Chondrocyte (in vitro differentiated cells): ENCODE results near the gene NKX6-1. TPM values are rescaled to one million over a fixed set of nuclear protein-coding genes. Genes with fewer than 3 reads are reported as not detected.

Source experiments
- DNase-seq: peaks from one replicate; pipeline ENCODE4 v3.0.0; 2021; ENCODE audit warnings: mixed read lengths, low spot score
- H3K27ac Mint-ChIP-seq: one replicate; pipeline ENCODE4 v1.8.0; 2021; ENCODE audit warnings: mild to moderate bottlenecking, moderate library complexity, mixed read lengths; ENCODE audit not compliant: unreplicated experiment
- H3K27me3 Mint-ChIP-seq: 2 replicates; pipeline ENCODE4 v1.8.0; 2021; ENCODE audit warnings: low read depth, mixed read lengths
- H3K36me3 Mint-ChIP-seq: 2 replicates; pipeline ENCODE4 v1.8.0; 2021; ENCODE audit warnings: low read depth, mixed read lengths
- H3K4me1 Mint-ChIP-seq: 2 replicates; pipeline ENCODE4 v1.8.0; 2021; ENCODE audit warnings: low read depth, mild to moderate bottlenecking, mixed read lengths
- H3K4me3 Mint-ChIP-seq: one replicate; pipeline ENCODE4 v1.8.0; 2021; ENCODE audit warnings: mild to moderate bottlenecking, moderate library complexity, mixed read lengths; ENCODE audit not compliant: unreplicated experiment
- H3K9me3 Mint-ChIP-seq: 2 replicates; pipeline ENCODE4 v1.8.0; 2021; ENCODE audit warnings: low read depth, mixed read lengths
- CTCF ChIP-seq: fragments of 200-600 bp; sonication (generic); IDR thresholded peaks from 2 replicates; pipeline ENCODE4 v1.5.0; 2021; ENCODE audit warnings: antibody characterized with exemption, mild to moderate bottlenecking, moderate library complexity
- total RNA-seq: library from RNA; stranded (reverse); gene quantifications from 3 replicates; pipeline ENCODE4 v1.2.1, GENCODE V29; 2021

NKX6-1 gene
- total RNA-seq, 1 donor from 2014 or later: 0.60 TPM

GRCh38 chr4:84483688-84484087 lies 15.4 kb downstream of the NKX6-1 start:
- DNase-seq: no peak
- Mint-ChIP-seq H3K4me1 (no peaks in the 10 kb centered on the region), H3K36me3 (no peaks in the 10 kb centered on the region), H3K27me3 (peaks cover 69% of the 10 kb centered on the region), H3K27ac (no peak overlapping the region), H3K4me3 (no peak overlapping the region), H3K9me3 (no peaks in the 10 kb centered on the region)
- TF ChIP-seq CTCF: no peak

GRCh38 chr4:84482564-84483563 lies 16.2 kb downstream of the NKX6-1 start:
- Mint-ChIP-seq H3K9me3 (no peaks in the 10 kb centered on the region), H3K4me3 (no peak overlapping the region), H3K27ac (no peak overlapping the region), H3K36me3 (no peaks in the 10 kb centered on the region), H3K4me1 (no peaks in the 10 kb centered on the region), H3K27me3 (peaks cover 70% of the 10 kb centered on the region)
- no peak for DNase-seq
- TF ChIP-seq CTCF: no peak

GRCh38 chr4:84481860-84482245 lies 17.2 kb downstream of the NKX6-1 start:
- Mint-ChIP-seq H3K4me1 (no peaks in the 10 kb centered on the region), H3K27me3 (peaks cover 67% of the 10 kb centered on the region), H3K4me3 (no peak overlapping the region), H3K9me3 (no peaks in the 10 kb centered on the region), H3K36me3 (no peaks in the 10 kb centered on the region), H3K27ac (no peak overlapping the region)
- no peak for TF ChIP-seq CTCF
- DNase-seq: no peak

GRCh38 chr4:84481077-84481859 lies 17.8 kb downstream of the NKX6-1 start:
- H3K4me3 Mint-ChIP-seq: no peak overlapping the region

More at GRCh38 chr4:84481077-84481859, 17.8 kb downstream of the NKX6-1 start:
- Mint-ChIP-seq H3K9me3 (no peaks in the 10 kb centered on the region), H3K27me3 (peaks cover 62% of the 10 kb centered on the region), H3K36me3 (no peaks in the 10 kb centered on the region), H3K4me1 (no peaks in the 10 kb centered on the region), H3K27ac (no peak overlapping the region)
- no peak for DNase-seq
- no peak for TF ChIP-seq CTCF
